Epithelial cell of esophagus (primary cell): ENCODE measurements around the gene CCDC102A.
"Not testable (repeated sequence)": the region's sequence is repeated elsewhere in the genome, so short reads cannot be mapped to it uniquely, and the experiment has no call there.

Source experiments
- DNase-seq: peaks from one replicate; pipeline ENCODE4 v3.0.0; 2010; ENCODE audit warnings: low read depth
- H3K4me3 ChIP-seq: 2 replicates; pipeline ENCODE4 v1.5.1; 2011; ENCODE audit warnings: mild to moderate bottlenecking, low read length, control low read depth
- TF ChIP-seq, protein P1 (sequence below): IDR thresholded peaks from 2 replicates; pipeline ENCODE4 v1.5.1; 2011; ENCODE audit warnings: low read depth, mild to moderate bottlenecking, low read length, control low read depth, inconsistent platforms; ENCODE audit not compliant: insufficient read depth; ENCODE audit errors: missing control alignments

The CCDC102A gene

DNA sequence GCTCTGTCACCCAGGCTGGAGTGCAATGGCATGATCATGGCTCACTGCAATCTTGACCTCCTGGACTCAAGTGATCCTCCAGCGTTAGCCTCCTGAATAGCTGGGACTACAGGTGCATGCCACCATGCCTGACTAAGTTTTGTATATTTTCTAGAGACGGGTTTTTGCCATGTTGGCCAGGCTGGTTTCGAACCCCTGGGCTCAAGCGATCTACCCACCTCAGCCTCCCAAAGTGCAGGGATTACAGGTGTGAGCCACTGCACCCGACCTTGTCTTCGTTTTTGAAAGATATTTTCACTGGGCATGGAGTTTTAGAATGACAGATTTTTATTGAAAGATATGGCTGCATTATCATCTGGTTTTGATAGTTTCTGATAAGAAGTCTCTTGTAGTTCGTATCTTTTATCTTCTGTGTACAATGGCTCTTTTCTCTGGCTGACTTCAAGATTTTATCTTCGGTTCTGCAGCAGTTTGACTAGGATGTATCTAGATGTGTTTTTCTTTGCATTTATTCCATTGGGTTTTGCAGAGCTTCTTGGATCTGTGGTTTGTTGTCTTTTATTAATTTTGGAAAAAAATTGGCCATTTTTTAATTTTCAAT lies 20.7 kb upstream of the CCDC102A start:
- no peak overlapping the region for H3K4me3 ChIP-seq
- DNase-seq = no peak
- TF ChIP-seq, protein P1, sequence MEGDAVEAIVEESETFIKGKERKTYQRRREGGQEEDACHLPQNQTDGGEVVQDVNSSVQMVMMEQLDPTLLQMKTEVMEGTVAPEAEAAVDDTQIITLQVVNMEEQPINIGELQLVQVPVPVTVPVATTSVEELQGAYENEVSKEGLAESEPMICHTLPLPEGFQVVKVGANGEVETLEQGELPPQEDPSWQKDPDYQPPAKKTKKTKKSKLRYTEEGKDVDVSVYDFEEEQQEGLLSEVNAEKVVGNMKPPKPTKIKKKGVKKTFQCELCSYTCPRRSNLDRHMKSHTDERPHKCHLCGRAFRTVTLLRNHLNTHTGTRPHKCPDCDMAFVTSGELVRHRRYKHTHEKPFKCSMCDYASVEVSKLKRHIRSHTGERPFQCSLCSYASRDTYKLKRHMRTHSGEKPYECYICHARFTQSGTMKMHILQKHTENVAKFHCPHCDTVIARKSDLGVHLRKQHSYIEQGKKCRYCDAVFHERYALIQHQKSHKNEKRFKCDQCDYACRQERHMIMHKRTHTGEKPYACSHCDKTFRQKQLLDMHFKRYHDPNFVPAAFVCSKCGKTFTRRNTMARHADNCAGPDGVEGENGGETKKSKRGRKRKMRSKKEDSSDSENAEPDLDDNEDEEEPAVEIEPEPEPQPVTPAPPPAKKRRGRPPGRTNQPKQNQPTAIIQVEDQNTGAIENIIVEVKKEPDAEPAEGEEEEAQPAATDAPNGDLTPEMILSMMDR = no peak

DNA sequence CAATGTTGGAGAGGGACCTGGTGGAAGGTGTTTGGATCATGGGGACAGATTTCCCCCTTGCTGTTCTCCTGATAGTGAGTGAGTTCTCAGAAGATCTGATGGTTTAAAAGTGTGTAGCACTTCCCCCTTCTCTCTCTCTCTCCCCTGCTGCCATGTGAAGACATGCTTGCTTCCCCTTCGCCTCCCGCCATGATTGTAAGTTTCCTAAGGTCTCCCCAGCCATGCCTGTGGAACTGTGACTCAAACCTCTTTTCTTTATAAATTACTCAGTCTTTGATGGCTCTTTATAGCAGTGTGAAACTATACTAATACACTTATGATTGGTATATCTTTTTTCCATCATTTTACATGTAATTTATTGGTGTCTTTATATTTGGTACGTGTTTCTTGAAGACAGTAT lies 19.5 kb upstream of the CCDC102A start:
- TF ChIP-seq, protein P1 = no peak
- no peak overlapping the region for H3K4me3 ChIP-seq
- no peak for DNase-seq

DNA sequence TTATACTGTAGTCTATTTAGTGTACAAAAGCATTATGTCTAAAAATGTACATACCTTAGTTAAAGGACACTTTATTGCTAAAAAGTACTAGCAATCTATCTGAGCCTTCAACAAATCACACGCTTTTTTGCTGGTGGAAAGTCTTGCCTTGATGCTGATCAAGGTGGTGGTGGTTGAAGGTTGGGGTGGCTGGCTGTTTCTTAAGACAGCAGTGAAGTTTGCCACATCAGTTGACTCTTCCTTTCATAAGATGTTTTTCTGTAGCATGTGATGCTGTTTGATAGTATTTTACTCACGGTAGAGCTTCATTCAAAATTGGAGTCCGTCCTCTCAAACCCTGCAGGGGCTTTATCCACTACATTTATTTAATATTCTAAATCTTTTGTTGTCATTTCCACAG lies 14.7 kb upstream of the CCDC102A start:
- TF ChIP-seq, protein P1 = no peak
- DNase-seq = no peak
- no peak overlapping the region for H3K4me3 ChIP-seq

DNA sequence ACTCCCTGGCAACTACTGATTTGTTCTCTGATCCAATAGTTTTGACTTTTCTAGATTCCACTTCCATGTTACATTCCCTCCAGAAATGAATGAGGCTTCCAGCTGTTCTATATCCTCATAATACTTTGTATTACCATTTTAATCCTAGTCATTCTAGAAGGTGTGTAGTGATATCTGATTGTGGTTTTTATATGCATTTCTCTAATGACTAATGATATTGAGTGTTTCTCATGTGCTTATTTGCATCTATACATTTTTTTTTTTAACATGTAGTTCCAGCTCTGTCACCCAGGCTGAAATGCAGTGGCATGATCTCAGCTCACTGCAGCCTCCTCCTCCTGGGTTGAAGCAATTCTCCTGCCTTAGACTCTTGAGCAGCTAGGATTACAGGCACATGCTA lies 13.4 kb upstream of the CCDC102A start:
- TF ChIP-seq, protein P1 = no peak
- DNase-seq = no peak
- no peak overlapping the region for H3K4me3 ChIP-seq

DNA sequence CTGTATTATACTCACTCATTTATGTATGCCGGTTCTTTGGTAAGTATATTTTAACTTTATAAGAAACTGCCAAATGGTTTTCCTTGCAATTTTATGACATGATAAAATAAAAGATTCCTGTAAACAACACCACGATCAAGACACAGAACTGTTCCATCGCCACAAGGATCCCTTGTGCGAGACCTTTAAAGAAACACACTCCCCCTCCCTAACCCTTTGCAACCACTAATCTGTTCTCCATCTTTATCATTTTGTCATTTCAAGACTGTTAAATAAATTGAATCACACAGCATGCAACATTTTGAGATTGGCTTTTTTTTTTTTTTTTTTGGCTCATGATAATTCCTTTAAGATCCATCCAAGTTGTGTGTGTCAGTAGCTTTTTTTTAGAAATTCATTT lies 12.0 kb upstream of the CCDC102A start:
- no peak overlapping the region for H3K4me3 ChIP-seq
- no peak for DNase-seq
- TF ChIP-seq, protein P1 = no peak

DNA sequence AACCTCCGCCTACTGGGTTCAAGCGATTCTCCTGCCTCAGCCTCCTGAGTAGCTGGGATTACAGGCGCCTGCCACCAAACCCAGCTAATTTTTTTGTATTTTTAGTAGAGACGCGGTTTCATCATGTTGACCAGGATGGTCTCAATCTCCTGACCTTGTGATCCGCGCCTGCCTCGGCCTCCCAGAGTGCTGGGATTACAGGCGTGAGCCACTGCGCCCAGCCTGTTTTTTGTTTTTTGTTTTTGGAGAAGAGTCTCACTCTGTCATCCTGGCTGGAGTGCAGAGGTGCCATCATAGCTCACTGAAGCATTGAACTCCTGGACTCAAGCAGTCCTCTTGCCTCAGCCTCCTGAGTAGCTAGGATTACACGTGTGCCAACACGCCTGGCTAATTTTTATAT lies 11.2 kb upstream of the CCDC102A start:
- not testable (repeated sequence) for DNase-seq, H3K4me3 ChIP-seq

DNA sequence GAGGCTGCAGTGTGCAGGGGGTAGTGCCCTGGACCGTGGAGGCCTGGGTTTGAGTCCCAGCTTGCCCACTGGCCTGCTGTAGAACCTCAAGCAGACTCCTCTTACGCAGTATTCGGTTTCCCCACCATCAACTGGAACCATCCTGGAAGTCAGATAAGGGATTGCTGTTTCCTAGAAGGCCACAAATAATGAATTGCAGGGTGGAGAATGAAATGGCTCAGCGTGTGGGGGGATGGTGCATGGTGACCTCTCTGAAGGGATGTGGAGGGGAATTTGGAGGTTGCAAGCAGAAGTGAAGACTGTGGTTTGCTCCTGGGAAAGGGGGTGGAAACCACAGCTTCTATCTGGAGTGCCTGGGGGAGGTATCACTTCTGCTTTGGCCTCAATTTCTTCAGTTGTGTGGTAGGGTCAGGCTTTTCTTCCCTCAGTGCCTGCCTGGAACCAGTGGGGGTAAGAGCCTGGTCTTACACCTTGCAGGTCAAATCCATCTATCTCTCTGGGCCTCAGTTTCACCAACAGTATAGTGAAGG lies 7.8 kb upstream of the CCDC102A start:
- DNase-seq = no peak
- TF ChIP-seq, protein P1 = no peak
- no peak overlapping the region for H3K4me3 ChIP-seq
